ENCODE data around the gene MAP4. TPM values are rescaled to one million over a fixed set of nuclear protein-coding genes. Genes with fewer than 3 reads are reported as not detected.
"Not testable (repeated sequence)": the region's sequence is repeated elsewhere in the genome, so short reads cannot be mapped to it uniquely, and the experiment has no call there.

The MAP4 gene
- total RNA-seq, 1 experiment from 2014 or later: 150 TPM

DNA sequence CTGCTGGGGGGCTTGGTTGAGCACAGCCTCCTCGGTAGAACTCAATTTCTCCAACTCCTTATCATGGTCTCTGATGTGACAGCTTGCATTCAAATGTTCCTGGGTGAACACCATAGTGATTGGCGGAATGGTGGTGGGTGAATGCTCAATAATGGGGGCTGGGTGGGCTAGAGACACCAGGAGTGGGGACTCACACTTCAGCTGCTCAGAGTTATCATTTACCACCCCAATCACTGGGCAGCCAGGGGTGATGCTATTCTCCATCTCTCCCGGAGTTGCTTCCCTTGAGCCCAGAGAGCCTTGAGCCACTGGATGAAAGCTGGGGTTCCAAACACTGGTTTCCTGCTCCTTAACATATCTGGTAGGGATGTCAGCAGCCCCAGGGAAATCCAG is 124.6 kb downstream of the MAP4 start:
- intact Hi-C loops (cut with micrococcal nuclease; ENCODE audit: unreplicated experiment): no loop called here
- H3K9me3 Mint-ChIP-seq (ENCODE audit: low read depth, unreplicated experiment): no peaks in the 10 kb centered on the region
- no peaks in the 10 kb centered on the region for H3K27me3 Mint-ChIP-seq (ENCODE audit: unreplicated experiment)
- no peak overlapping the region for H3K27ac Mint-ChIP-seq (ENCODE audit: unreplicated experiment)
- H3K4me3 Mint-ChIP-seq (ENCODE audit: low read depth, unreplicated experiment): no peak overlapping the region
- BruUV-seq (replicated peaks): no TSS peak
- TF ChIP-seq, protein P1, sequence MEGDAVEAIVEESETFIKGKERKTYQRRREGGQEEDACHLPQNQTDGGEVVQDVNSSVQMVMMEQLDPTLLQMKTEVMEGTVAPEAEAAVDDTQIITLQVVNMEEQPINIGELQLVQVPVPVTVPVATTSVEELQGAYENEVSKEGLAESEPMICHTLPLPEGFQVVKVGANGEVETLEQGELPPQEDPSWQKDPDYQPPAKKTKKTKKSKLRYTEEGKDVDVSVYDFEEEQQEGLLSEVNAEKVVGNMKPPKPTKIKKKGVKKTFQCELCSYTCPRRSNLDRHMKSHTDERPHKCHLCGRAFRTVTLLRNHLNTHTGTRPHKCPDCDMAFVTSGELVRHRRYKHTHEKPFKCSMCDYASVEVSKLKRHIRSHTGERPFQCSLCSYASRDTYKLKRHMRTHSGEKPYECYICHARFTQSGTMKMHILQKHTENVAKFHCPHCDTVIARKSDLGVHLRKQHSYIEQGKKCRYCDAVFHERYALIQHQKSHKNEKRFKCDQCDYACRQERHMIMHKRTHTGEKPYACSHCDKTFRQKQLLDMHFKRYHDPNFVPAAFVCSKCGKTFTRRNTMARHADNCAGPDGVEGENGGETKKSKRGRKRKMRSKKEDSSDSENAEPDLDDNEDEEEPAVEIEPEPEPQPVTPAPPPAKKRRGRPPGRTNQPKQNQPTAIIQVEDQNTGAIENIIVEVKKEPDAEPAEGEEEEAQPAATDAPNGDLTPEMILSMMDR (IDR thresholded peaks at IDR 0.05; ENCODE audit: unreplicated experiment): no peak
- no peaks in the 10 kb centered on the region for H3K4me1 Mint-ChIP-seq (ENCODE audit: low read depth, unreplicated experiment)
- DNase-seq: no peak
- CTCF ChIA-PET: no interaction called here
- H3K36me3 Mint-ChIP-seq (ENCODE audit: insufficient read depth, unreplicated experiment): peaks cover 16% of the 10 kb centered on the region

DNA sequence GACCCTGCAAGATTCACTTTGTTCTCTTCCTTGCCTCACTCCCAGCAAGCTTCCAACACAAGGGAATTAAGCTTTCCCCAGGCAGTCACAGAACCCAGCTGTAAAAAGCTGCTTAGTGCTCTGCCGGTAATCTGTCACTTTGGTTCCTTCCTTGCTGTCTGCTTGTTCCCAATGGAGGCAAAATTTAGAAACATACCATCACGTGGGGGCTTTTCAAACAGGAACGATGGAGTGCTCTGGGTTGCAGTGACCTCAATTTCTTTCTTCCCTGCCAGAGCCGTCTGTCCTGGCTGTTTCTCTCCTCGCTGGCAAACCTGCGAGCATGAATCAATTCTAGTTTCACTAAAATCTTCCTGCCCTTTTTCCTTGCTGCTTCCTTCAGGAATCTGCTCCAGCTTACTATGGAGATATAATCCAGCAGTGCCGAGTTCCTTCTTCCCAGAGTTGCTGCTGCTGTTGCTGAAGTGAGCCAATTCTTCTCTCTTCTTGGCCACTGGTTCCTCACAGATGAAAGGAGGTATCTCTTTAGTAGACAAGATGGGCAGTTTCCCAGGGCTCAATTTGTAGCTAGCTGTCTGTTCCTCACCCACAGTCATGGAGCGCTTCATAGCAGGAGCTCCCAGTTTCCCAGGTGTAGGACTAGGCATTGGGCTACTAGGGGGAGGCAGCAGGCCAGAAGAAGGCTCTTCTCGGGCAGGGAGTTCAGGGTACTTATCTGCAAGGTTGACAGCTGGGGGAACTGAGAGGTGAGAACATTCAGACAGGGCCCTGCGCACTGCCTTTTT is 125.2 kb downstream of the MAP4 start:
- CTCF ChIA-PET: no interaction called here
- no peak for DNase-seq
- no peaks in the 10 kb centered on the region for H3K27me3 Mint-ChIP-seq (ENCODE audit: unreplicated experiment)
- no peak overlapping the region for H3K4me3 Mint-ChIP-seq (ENCODE audit: low read depth, unreplicated experiment)
- no peaks in the 10 kb centered on the region for H3K9me3 Mint-ChIP-seq (ENCODE audit: low read depth, unreplicated experiment)
- BruUV-seq (replicated peaks): no TSS peak
- no peak overlapping the region for H3K27ac Mint-ChIP-seq (ENCODE audit: unreplicated experiment)
- intact Hi-C loops (cut with micrococcal nuclease; ENCODE audit: unreplicated experiment): no loop called here
- TF ChIP-seq, protein P1 (IDR thresholded peaks at IDR 0.05; ENCODE audit: unreplicated experiment): no peak
- H3K36me3 Mint-ChIP-seq (ENCODE audit: insufficient read depth, unreplicated experiment): peaks cover 16% of the 10 kb centered on the region
- no peaks in the 10 kb centered on the region for H3K4me1 Mint-ChIP-seq (ENCODE audit: low read depth, unreplicated experiment)

DNA sequence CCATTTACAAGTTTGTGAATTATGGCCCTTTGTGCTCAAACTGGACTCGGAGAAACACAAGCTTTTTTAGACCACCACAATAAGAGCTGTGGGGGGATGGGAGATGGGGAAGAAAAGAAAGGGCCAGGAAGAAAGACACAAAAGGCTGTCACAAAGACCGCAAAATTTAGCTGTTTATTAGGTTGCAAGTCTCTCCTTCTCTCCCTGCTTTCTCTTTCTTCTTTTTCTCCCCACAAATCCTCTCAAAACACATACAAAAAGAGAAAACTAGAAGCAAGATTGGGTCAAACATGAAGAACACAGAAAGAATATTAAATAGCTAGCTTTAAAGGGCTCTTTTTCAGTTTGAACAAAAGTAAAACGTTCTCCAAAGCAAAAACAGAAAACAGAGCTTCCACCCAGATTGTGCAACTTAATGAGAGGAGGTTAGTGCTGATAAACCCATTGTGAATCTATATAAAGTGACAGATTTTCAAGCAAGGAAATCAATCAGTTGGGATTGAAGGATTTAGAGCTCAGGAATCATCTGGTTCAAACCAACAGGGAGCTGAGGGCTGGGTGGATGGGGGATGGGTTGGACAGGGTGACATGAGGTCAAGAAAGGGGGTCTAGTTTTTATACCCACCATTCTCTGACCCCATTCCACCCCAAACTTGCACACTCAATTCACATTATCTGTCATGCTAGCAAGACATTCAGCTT is 125.9 kb downstream of the MAP4 start:
- CTCF ChIA-PET: interaction anchor here (0.7 kb wide), 1 partner anchor 13 kb away, joined by 4 read pairs; no protein-coding TSS in a partner anchor
- Mint-ChIP-seq H3K27ac (ENCODE audit: unreplicated experiment) (no peak overlapping the region), H3K36me3 (ENCODE audit: insufficient read depth, unreplicated experiment) (peaks cover 12% of the 10 kb centered on the region), H3K4me3 (ENCODE audit: low read depth, unreplicated experiment) (no peak overlapping the region), H3K9me3 (ENCODE audit: low read depth, unreplicated experiment) (no peaks in the 10 kb centered on the region), H3K4me1 (ENCODE audit: low read depth, unreplicated experiment) (no peaks in the 10 kb centered on the region), H3K27me3 (ENCODE audit: unreplicated experiment) (no peaks in the 10 kb centered on the region)
- DNase-seq: no peak
- intact Hi-C loops (cut with micrococcal nuclease; ENCODE audit: unreplicated experiment): no loop called here
- no TSS peak for BruUV-seq (replicated peaks)
- TF ChIP-seq, protein P1 (IDR thresholded peaks at IDR 0.05; ENCODE audit: unreplicated experiment): no peak

DNA sequence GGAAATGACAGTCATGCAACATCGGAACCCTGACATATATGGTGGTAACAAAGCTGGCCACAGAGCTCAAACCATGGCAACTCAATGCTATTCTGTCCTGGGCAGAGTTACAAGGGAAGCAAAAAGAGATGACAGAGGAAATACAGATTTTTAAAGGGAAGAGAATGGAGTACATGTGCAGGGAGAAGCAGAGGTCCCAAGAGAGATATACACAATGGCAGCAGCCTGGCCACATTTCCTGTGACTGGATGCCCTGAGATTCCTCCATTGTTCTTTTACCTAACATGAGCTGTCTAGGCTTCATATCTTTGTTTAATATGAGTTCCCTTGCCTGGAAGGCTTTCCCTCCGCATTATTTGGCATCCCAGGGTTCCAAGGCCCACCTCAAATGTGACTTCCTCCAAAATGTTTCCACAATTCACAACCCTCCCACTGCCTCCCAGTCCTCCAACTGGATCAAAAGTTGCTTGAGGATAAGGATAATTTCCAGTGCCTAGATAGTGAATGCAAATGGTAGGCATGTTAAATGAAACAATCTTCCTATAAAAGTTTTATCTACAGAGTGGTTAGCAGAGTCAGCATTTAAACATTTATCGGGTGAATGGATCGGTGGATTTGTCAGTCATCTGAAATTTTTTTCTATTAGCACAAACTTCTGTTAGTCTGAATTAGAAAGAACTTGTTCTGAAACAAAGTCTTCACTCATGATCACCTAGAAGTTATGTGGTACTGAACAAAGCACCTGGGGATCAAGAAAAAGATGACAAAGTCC is 127.0 kb downstream of the MAP4 start:
- TF ChIP-seq, protein P1 (IDR thresholded peaks at IDR 0.05; ENCODE audit: unreplicated experiment): no peak
- H3K9me3 Mint-ChIP-seq (ENCODE audit: low read depth, unreplicated experiment): no peaks in the 10 kb centered on the region
- DNase-seq: no peak
- CTCF ChIA-PET: interaction anchor here (0.6 kb wide), 1 partner anchor 11 kb away, joined by 4 read pairs; no protein-coding TSS in a partner anchor
- intact Hi-C loops (cut with micrococcal nuclease; ENCODE audit: unreplicated experiment): no loop called here
- no peaks in the 10 kb centered on the region for H3K4me1 Mint-ChIP-seq (ENCODE audit: low read depth, unreplicated experiment)
- no peaks in the 10 kb centered on the region for H3K27me3 Mint-ChIP-seq (ENCODE audit: unreplicated experiment)
- BruUV-seq (replicated peaks): no TSS peak
- no peak overlapping the region for H3K27ac Mint-ChIP-seq (ENCODE audit: unreplicated experiment)
- no peak overlapping the region for H3K4me3 Mint-ChIP-seq (ENCODE audit: low read depth, unreplicated experiment)
- H3K36me3 Mint-ChIP-seq (ENCODE audit: insufficient read depth, unreplicated experiment): peaks cover 5% of the 10 kb centered on the region

DNA sequence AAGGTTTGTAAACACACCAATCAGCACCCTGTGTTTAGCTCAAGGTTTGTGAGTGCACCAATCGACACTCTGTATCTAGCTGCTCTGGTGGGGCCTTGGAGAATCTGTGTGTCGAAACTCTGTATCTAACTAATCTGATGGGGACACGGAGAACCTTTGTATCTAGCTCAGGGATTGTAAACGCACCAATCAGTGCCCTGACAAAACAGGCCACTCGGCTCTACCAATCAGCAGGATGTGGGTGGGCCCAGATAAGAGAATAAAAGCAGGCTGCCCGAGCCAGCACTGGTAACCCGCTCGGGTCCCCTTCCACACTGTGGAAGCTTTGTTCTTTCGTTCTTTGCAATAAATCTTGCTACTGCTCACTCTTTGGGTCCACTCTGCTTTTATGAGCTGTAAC is 128.2 kb downstream of the MAP4 start:
- H3K36me3 Mint-ChIP-seq (ENCODE audit: insufficient read depth, unreplicated experiment): peaks cover 12% of the 10 kb centered on the region
- H3K4me3 Mint-ChIP-seq (ENCODE audit: low read depth, unreplicated experiment); BruUV-seq (replicated peaks); H3K4me1 Mint-ChIP-seq (ENCODE audit: low read depth, unreplicated experiment); H3K27me3 Mint-ChIP-seq (ENCODE audit: unreplicated experiment); intact Hi-C loops (cut with micrococcal nuclease; ENCODE audit: unreplicated experiment); DNase-seq; H3K9me3 Mint-ChIP-seq (ENCODE audit: low read depth, unreplicated experiment); H3K27ac Mint-ChIP-seq (ENCODE audit: unreplicated experiment); CTCF ChIA-PET: not testable (repeated sequence)

All from Calu3 (cell line).